HUES6 (cell line): ENCODE measurements around the gene NEXN.

Experiments
- H3K27ac ChIP-seq: 2 replicates; pipeline ENCODE4 v1.7.0; 2013; ENCODE audit warnings: low read depth, mild to moderate bottlenecking, low read length, inconsistent platforms
- H3K27me3 ChIP-seq: 2 replicates; pipeline ENCODE4 v1.6.1; 2013; ENCODE audit warnings: low read length; ENCODE audit not compliant: control insufficient read depth, insufficient read depth
- H3K36me3 ChIP-seq: 2 replicates; pipeline ENCODE4 v1.6.1; 2013; ENCODE audit warnings: low read length; ENCODE audit not compliant: control insufficient read depth, insufficient read depth
- H3K4me1 ChIP-seq: 2 replicates; pipeline ENCODE4 v1.6.1; 2013; ENCODE audit warnings: low read length; ENCODE audit not compliant: control insufficient read depth, insufficient read depth
- H3K4me3 ChIP-seq: 2 replicates; pipeline ENCODE4 v1.5.1; 2013; ENCODE audit warnings: low read depth, low read length
- H3K9ac ChIP-seq: one replicate; pipeline ENCODE4 v1.6.1; 2013; ENCODE audit warnings: mild to moderate bottlenecking, low read length
- H3K9me3 ChIP-seq: 2 replicates; pipeline ENCODE4 v1.6.1; 2013; ENCODE audit warnings: low read depth, low read length; ENCODE audit not compliant: control insufficient read depth, insufficient read depth

The NEXN gene

GRCh38 chr1:77888081-77888780, at the start of gene NEXN:
Gene NEXN, plus strand, starts transcription at chr1:77888624. Its CDS starts 27,483 bp downstream, at chr1:77916107.
- Histone ChIP-seq H3K9ac (peak within 1 kb of the TSS; percentile 90), H3K27ac (peak within 1 kb of the TSS; percentile 56), H3K4me3 (peak within 1 kb of the TSS; percentile 94), H3K27me3 (no peaks in the 10 kb centered on the region), H3K4me1 (peaks cover 9% of the 10 kb centered on the region; the same call in 1 of the 2 replicates), H3K9me3 (no peaks in the 10 kb centered on the region), H3K36me3 (no peaks in the 10 kb centered on the region)

- 0 out of 2 replicates have a peak, but pooled peaks cover 5% of the 10 kb centered on the region for H3K36me3 ChIP-seq
- no peaks in the 10 kb centered on the region for H3K9me3 ChIP-seq
- H3K27ac ChIP-seq = no peak overlapping the region
- 0 out of 2 replicates have a peak, but pooled peaks cover 2% of the 10 kb centered on the region for H3K4me1 ChIP-seq
- no peaks in the 10 kb centered on the region for H3K27me3 ChIP-seq
- no peak overlapping the region for H3K4me3 ChIP-seq
- H3K9ac ChIP-seq = no peak overlapping the region
Observed at GRCh38 chr1:77841574-77841973, 46.9 kb upstream of the NEXN start.

GRCh38 chr1:77845951-77846350, 42.5 kb upstream of the NEXN start:
- Histone ChIP-seq H3K4me1 (no peaks in the 10 kb centered on the region), H3K27ac (no peak overlapping the region), H3K27me3 (no peaks in the 10 kb centered on the region), H3K36me3 (0 out of 2 replicates have a peak, but pooled peaks cover 5% of the 10 kb centered on the region), H3K9ac (no peak overlapping the region), H3K9me3 (no peaks in the 10 kb centered on the region), H3K4me3 (no peak overlapping the region)

- H3K27ac ChIP-seq = no peak overlapping the region
- H3K9me3 ChIP-seq = no peaks in the 10 kb centered on the region
- H3K9ac ChIP-seq = no peak overlapping the region
- H3K4me1 ChIP-seq = no peaks in the 10 kb centered on the region
- H3K4me3 ChIP-seq = no peak overlapping the region
- H3K36me3 ChIP-seq = 0 out of 2 replicates have a peak, but pooled peaks cover 5% of the 10 kb centered on the region
- no peaks in the 10 kb centered on the region for H3K27me3 ChIP-seq
Observed at GRCh38 chr1:77846966-77847365, 41.5 kb upstream of the NEXN start.

- no peak overlapping the region for H3K9ac ChIP-seq
- no peak overlapping the region for H3K27ac ChIP-seq
- 0 out of 2 replicates have a peak, but pooled peaks cover 5% of the 10 kb centered on the region for H3K36me3 ChIP-seq
- H3K9me3 ChIP-seq = no peaks in the 10 kb centered on the region
- no peaks in the 10 kb centered on the region for H3K27me3 ChIP-seq
- no peaks in the 10 kb centered on the region for H3K4me1 ChIP-seq
- no peak overlapping the region for H3K4me3 ChIP-seq
Observed at GRCh38 chr1:77847621-77848080, 40.8 kb upstream of the NEXN start.

GRCh38 chr1:77850082-77850481, 38.3 kb upstream of the NEXN start:
- H3K4me3 ChIP-seq = no peak overlapping the region
- no peaks in the 10 kb centered on the region for H3K36me3 ChIP-seq
- no peak overlapping the region for H3K27ac ChIP-seq
- no peaks in the 10 kb centered on the region for H3K27me3 ChIP-seq
- H3K9me3 ChIP-seq = peaks cover 3% of the 10 kb centered on the region; the same call in 1 of the 2 replicates
- H3K4me1 ChIP-seq = no peaks in the 10 kb centered on the region
- no peak overlapping the region for H3K9ac ChIP-seq

GRCh38 chr1:77857552-77857951, 30.9 kb upstream of the NEXN start:
- H3K9me3 ChIP-seq = peaks cover 6% of the 10 kb centered on the region; the same call in 1 of the 2 replicates
- no peak overlapping the region for H3K27ac ChIP-seq
- H3K9ac ChIP-seq = no peak overlapping the region
- no peak overlapping the region for H3K4me3 ChIP-seq
- no peaks in the 10 kb centered on the region for H3K27me3 ChIP-seq
- no peaks in the 10 kb centered on the region for H3K4me1 ChIP-seq
- H3K36me3 ChIP-seq = no peaks in the 10 kb centered on the region

GRCh38 chr1:77858725-77859124, 29.7 kb upstream of the NEXN start:
- Histone ChIP-seq H3K27ac (no peak overlapping the region), H3K4me3 (no peak overlapping the region), H3K4me1 (no peaks in the 10 kb centered on the region), H3K9ac (no peak overlapping the region), H3K27me3 (no peaks in the 10 kb centered on the region), H3K36me3 (no peaks in the 10 kb centered on the region), H3K9me3 (peaks cover 6% of the 10 kb centered on the region; the same call in 1 of the 2 replicates)

- Histone ChIP-seq H3K4me3 (no peak overlapping the region), H3K36me3 (no peaks in the 10 kb centered on the region), H3K27ac (no peak overlapping the region), H3K9me3 (peaks cover 6% of the 10 kb centered on the region; the same call in 1 of the 2 replicates), H3K9ac (no peak overlapping the region), H3K4me1 (no peaks in the 10 kb centered on the region), H3K27me3 (no peaks in the 10 kb centered on the region)
Observed at GRCh38 chr1:77859248-77859647, 29.2 kb upstream of the NEXN start.

GRCh38 chr1:77866296-77866695, 22.1 kb upstream of the NEXN start:
- H3K4me3 ChIP-seq = no peak overlapping the region
- H3K9ac ChIP-seq = no peak overlapping the region
- peaks cover 8% of the 10 kb centered on the region for H3K36me3 ChIP-seq
- H3K27ac ChIP-seq = no peak overlapping the region
- H3K27me3 ChIP-seq = no peaks in the 10 kb centered on the region
- H3K4me1 ChIP-seq = 0 out of 2 replicates have a peak, but pooled peaks cover 3% of the 10 kb centered on the region
- no peaks in the 10 kb centered on the region for H3K9me3 ChIP-seq

GRCh38 chr1:77872645-77873044, 15.8 kb upstream of the NEXN start:
- Histone ChIP-seq H3K27me3 (no peaks in the 10 kb centered on the region), H3K4me3 (no peak overlapping the region), H3K9ac (no peak overlapping the region), H3K36me3 (peaks cover 4% of the 10 kb centered on the region; the same call in 1 of the 2 replicates), H3K4me1 (0 out of 2 replicates have a peak, but pooled peaks cover 3% of the 10 kb centered on the region), H3K9me3 (no peaks in the 10 kb centered on the region), H3K27ac (no peak overlapping the region)
